Activated T-cell treated with anti-CD3 and anti-CD28 coated beads, Interleukin-2, amount 50 U/mL, for 72 hours (primary cell): ENCODE data around the gene CHIC2. TPM values are rescaled to one million over a fixed set of nuclear protein-coding genes. Genes with fewer than 3 reads are reported as not detected.
A peak's percentile ranks its signal among the peaks of the same experiment; 100 is the strongest.

Experiments used
- ATAC-seq, 2 donors: fragments of 150-1000 bp; cut with Tn5 transposase; replicated peaks in 1 of 2; 2 replicates each; pipeline ENCODE4 v1.10.0; 2021; ENCODE audit warnings: moderate library complexity in 2 of 2, mild to moderate bottlenecking in 1 of 2
- DNase-seq, 2 donors: peaks; one replicate each; pipeline ENCODE4 v3.0.0; 2021 to 2022; ENCODE audit warnings: mixed read lengths in 1 of 2
- H3K27ac Mint-ChIP-seq: one replicate; pipeline ENCODE4 v1.8.0; 2022; ENCODE audit warnings: mild to moderate bottlenecking, moderate library complexity, mixed read lengths
- H3K27me3 Mint-ChIP-seq: one replicate; pipeline ENCODE4 v1.8.0; 2022; ENCODE audit warnings: low read depth, mixed read lengths
- H3K36me3 Mint-ChIP-seq, 2 donors: one replicate each; pipeline ENCODE4 v1.8.0; 2022; ENCODE audit warnings: mixed read lengths in 2 of 2, mild to moderate bottlenecking in 1 of 2; ENCODE audit not compliant: insufficient read depth in 2 of 2
- H3K4me1 Mint-ChIP-seq: one replicate; pipeline ENCODE4 v1.8.0; 2022; ENCODE audit warnings: low read depth, mixed read lengths
- H3K4me3 Mint-ChIP-seq, 2 donors: one replicate each; pipeline ENCODE4 v1.8.0; 2022; ENCODE audit warnings: mild to moderate bottlenecking in 2 of 2, mixed read lengths in 2 of 2, moderate library complexity in 2 of 2
- H3K9me3 Mint-ChIP-seq, 2 donors: one replicate each; pipeline ENCODE4 v1.8.0; 2022; ENCODE audit warnings: mixed read lengths in 2 of 2
- total RNA-seq, 2 donors: library from RNA; stranded (reverse); gene quantifications; one replicate each; pipeline ENCODE4 v1.2.3, GENCODE V29; 2022

CHIC2 gene
- total RNA-seq, 2 donors from 2014 or later = 22.9 to 31.1 TPM

GRCh38 chr4:54004463-54004862 is 59.9 kb downstream of the CHIC2 start:
- H3K27ac Mint-ChIP-seq = no peak overlapping the region
- H3K9me3 Mint-ChIP-seq = no peaks in the 10 kb centered on the region
- peaks cover 0 to 10% of the 10 kb centered on the region in 2 donors for H3K36me3 Mint-ChIP-seq
- no peak for ATAC-seq
- DNase-seq = no peak
- H3K27me3 Mint-ChIP-seq = no peaks in the 10 kb centered on the region
- no peaks in the 10 kb centered on the region for H3K4me1 Mint-ChIP-seq
- no peak overlapping the region for H3K4me3 Mint-ChIP-seq

- Mint-ChIP-seq H3K4me1 (no peaks in the 10 kb centered on the region), H3K27ac (no peak overlapping the region), H3K36me3 (peaks cover 2 to 6% of the 10 kb centered on the region in 2 donors), H3K9me3 (no peaks in the 10 kb centered on the region), H3K27me3 (no peaks in the 10 kb centered on the region), H3K4me3 (no peak overlapping the region)
- DNase-seq (no peak), ATAC-seq (no peak)
Observed at GRCh38 chr4:54001668-54002365, 62.6 kb downstream of the CHIC2 start.

GRCh38 chr4:53997898-53998297 is 66.5 kb downstream of the CHIC2 start:
- DNase-seq = no peak
- peaks cover 2% of the 10 kb centered on the region in 2 donors for H3K36me3 Mint-ChIP-seq
- no peaks in the 10 kb centered on the region for H3K4me1 Mint-ChIP-seq
- no peak for ATAC-seq
- H3K27ac Mint-ChIP-seq = no peak overlapping the region
- H3K27me3 Mint-ChIP-seq = no peaks in the 10 kb centered on the region
- H3K4me3 Mint-ChIP-seq = no peak overlapping the region
- no peaks in the 10 kb centered on the region for H3K9me3 Mint-ChIP-seq

GRCh38 chr4:53994382-53995102 is 69.9 kb downstream of the CHIC2 start:
- no peak for DNase-seq
- no peaks in the 10 kb centered on the region for H3K27me3 Mint-ChIP-seq
- peaks cover 1 to 2% of the 10 kb centered on the region in 2 donors for H3K36me3 Mint-ChIP-seq
- H3K4me1 Mint-ChIP-seq = no peaks in the 10 kb centered on the region
- no peaks in the 10 kb centered on the region for H3K9me3 Mint-ChIP-seq
- H3K4me3 Mint-ChIP-seq = no peak overlapping the region
- no peak for ATAC-seq
- no peak overlapping the region for H3K27ac Mint-ChIP-seq

GRCh38 chr4:53992785-53993184 is 71.6 kb downstream of the CHIC2 start:
- Mint-ChIP-seq H3K27ac (no peak overlapping the region), H3K36me3 (peaks cover 0 to 1% of the 10 kb centered on the region in 2 donors)

GRCh38 chr4:53991821-53992220 is 72.6 kb downstream of the CHIC2 start:
- ATAC-seq (no peak), DNase-seq (no peak)
- H3K27me3 Mint-ChIP-seq = no peaks in the 10 kb centered on the region
- no peak overlapping the region for H3K27ac Mint-ChIP-seq
- no peaks in the 10 kb centered on the region for H3K4me1 Mint-ChIP-seq
- H3K9me3 Mint-ChIP-seq = no peaks in the 10 kb centered on the region
- no peak overlapping the region for H3K4me3 Mint-ChIP-seq
- H3K36me3 Mint-ChIP-seq = peaks cover 0 to 1% of the 10 kb centered on the region in 2 donors

More at GRCh38 chr4:53992785-53993184, 71.6 kb downstream of the CHIC2 start:
- ATAC-seq (no peak), DNase-seq (no peak)
- Mint-ChIP-seq H3K9me3 (no peaks in the 10 kb centered on the region), H3K4me1 (no peaks in the 10 kb centered on the region), H3K4me3 (no peak overlapping the region), H3K27me3 (no peaks in the 10 kb centered on the region)

- no peaks in the 10 kb centered on the region for H3K4me1 Mint-ChIP-seq
- no peaks in the 10 kb centered on the region for H3K27me3 Mint-ChIP-seq
- no peak overlapping the region for H3K4me3 Mint-ChIP-seq
- DNase-seq (no peak), ATAC-seq (no peak)
- no peaks in the 10 kb centered on the region for H3K9me3 Mint-ChIP-seq
- peaks cover 0 to 1% of the 10 kb centered on the region in 2 donors for H3K36me3 Mint-ChIP-seq
- no peak overlapping the region for H3K27ac Mint-ChIP-seq
Observed at GRCh38 chr4:53990641-53991040, 73.8 kb downstream of the CHIC2 start.

- peak overlapping the region; percentile 39 for H3K27ac Mint-ChIP-seq
- peaks cover 0 to 2% of the 10 kb centered on the region in 2 donors for H3K9me3 Mint-ChIP-seq
- DNase-seq = no peak
- ATAC-seq = peak; percentile 47 to 66
- H3K4me3 Mint-ChIP-seq = no peak overlapping the region
- peaks cover 0 to 1% of the 10 kb centered on the region in 2 donors for H3K36me3 Mint-ChIP-seq
- H3K4me1 Mint-ChIP-seq = no peaks in the 10 kb centered on the region
- H3K27me3 Mint-ChIP-seq = no peaks in the 10 kb centered on the region
Observed at GRCh38 chr4:53987761-53988171, 76.6 kb downstream of the CHIC2 start.

- peaks cover 0 to 2% of the 10 kb centered on the region in 2 donors for H3K9me3 Mint-ChIP-seq
- H3K36me3 Mint-ChIP-seq = peaks cover 0 to 1% of the 10 kb centered on the region in 2 donors
- no peak overlapping the region for H3K4me3 Mint-ChIP-seq
- ATAC-seq = no peak
- H3K27me3 Mint-ChIP-seq = no peaks in the 10 kb centered on the region
- DNase-seq = no peak
- no peaks in the 10 kb centered on the region for H3K4me1 Mint-ChIP-seq
- no peak overlapping the region for H3K27ac Mint-ChIP-seq
Observed at GRCh38 chr4:53986062-53986461, 78.3 kb downstream of the CHIC2 start.

- ATAC-seq (no peak), DNase-seq (no peak)
- no peaks in the 10 kb centered on the region for H3K27me3 Mint-ChIP-seq
- H3K4me3 Mint-ChIP-seq = no peak overlapping the region
- no peak overlapping the region for H3K27ac Mint-ChIP-seq
- no peaks in the 10 kb centered on the region for H3K36me3 Mint-ChIP-seq
- H3K4me1 Mint-ChIP-seq = no peaks in the 10 kb centered on the region
- peaks cover 0 to 2% of the 10 kb centered on the region in 2 donors for H3K9me3 Mint-ChIP-seq
Observed at GRCh38 chr4:53981567-53981966, 82.8 kb downstream of the CHIC2 start.

GRCh38 chr4:53981066-53981465 is 83.3 kb downstream of the CHIC2 start:
- Mint-ChIP-seq H3K27me3 (no peaks in the 10 kb centered on the region), H3K4me3 (no peak overlapping the region), H3K9me3 (peaks cover 0 to 2% of the 10 kb centered on the region in 2 donors), H3K36me3 (no peaks in the 10 kb centered on the region), H3K4me1 (no peaks in the 10 kb centered on the region), H3K27ac (no peak overlapping the region)
- DNase-seq (no peak), ATAC-seq (no peak)

GRCh38 chr4:53974561-53974960 is 89.8 kb downstream of the CHIC2 start:
- no peak overlapping the region for H3K27ac Mint-ChIP-seq
- H3K9me3 Mint-ChIP-seq = peaks cover 0 to 1% of the 10 kb centered on the region in 2 donors
- no peaks in the 10 kb centered on the region for H3K27me3 Mint-ChIP-seq
- no peak for DNase-seq
- H3K36me3 Mint-ChIP-seq = no peaks in the 10 kb centered on the region
- no peak overlapping the region for H3K4me3 Mint-ChIP-seq
- ATAC-seq = no peak
- H3K4me1 Mint-ChIP-seq = no peaks in the 10 kb centered on the region

GRCh38 chr4:53967986-53968385 is 96.4 kb downstream of the CHIC2 start:
- H3K27ac Mint-ChIP-seq = no peak overlapping the region
- H3K4me3 Mint-ChIP-seq = no peak overlapping the region
- H3K4me1 Mint-ChIP-seq = no peaks in the 10 kb centered on the region
- no peak for ATAC-seq
- DNase-seq = no peak
- H3K9me3 Mint-ChIP-seq = no peaks in the 10 kb centered on the region
- no peaks in the 10 kb centered on the region for H3K36me3 Mint-ChIP-seq
- no peaks in the 10 kb centered on the region for H3K27me3 Mint-ChIP-seq
